Measurements from ENCODE around the gene NRIP1. TPM values are rescaled to one million over a fixed set of nuclear protein-coding genes. Genes with fewer than 3 reads are reported as not detected.

The NRIP1 gene
- total and polyA plus RNA-seq, 2 of the 13 experiments (the other 11 are each of a cell fraction or from before 2014, with no cell fraction given) = 21.0 to 69.0 TPM

- ATAC-seq (no peak; the same call in 2 of the 3 replicates), FAIRE-seq (no peak), DNase-seq (ENCODE audit: low spot score) (no peak)
- H3K4me2 ChIP-seq (ENCODE audit: low read depth, low read length) = no peak overlapping the region
- in situ Hi-C loops (cut with HindIII; ENCODE audit: extremely low pct_ligation_motif_present, low pct_unique_long_range_greater_than_20kb) (no loop called here), intact Hi-C loops (cut with micrococcal nuclease; ENCODE audit: unreplicated experiment) (no loop called here)
- TF ChIP-seq HOXA7 (CRISPR knock-in tag; IDR thresholded peaks at IDR 0.05) (no peak), IRX3 (CRISPR knock-in tag; IDR thresholded peaks at IDR 0.05; ENCODE audit: borderline replicate concordance, low read depth) (no peak), NFAT5 (CRISPR knock-in tag; IDR thresholded peaks at IDR 0.05) (no peak), THAP11 (CRISPR knock-in tag; IDR thresholded peaks at IDR 0.05) (no peak), KDM6A (CRISPR knock-in tag; IDR thresholded peaks at IDR 0.05; ENCODE audit: low read depth) (no peak), ZIK1 (CRISPR knock-in tag; IDR thresholded peaks at IDR 0.05; ENCODE audit: borderline replicate concordance, low read depth) (no peak), ZNF616 (CRISPR knock-in tag; IDR thresholded peaks at IDR 0.05; ENCODE audit: low read depth) (no peak)
- H3K36me3 ChIP-seq (replicated peaks in 1 of 2; ENCODE audit: control insufficient read depth in 1 of 2, insufficient read depth in 2 of 2, low read length in 2 of 2) = no peaks in the 10 kb centered on the region
- no peaks in the 10 kb centered on the region for H4K20me1 ChIP-seq (ENCODE audit: insufficient read depth, low read length)
- H2AFZ ChIP-seq (ENCODE audit: low read length) = no peak overlapping the region
- ChIA-PET CTCF (ENCODE audit: low intra/inter-chr PET ratio, low total read pairs) (no interaction called here), POLR2A (no interaction called here)
- BruUV-seq (replicated peaks) = no TSS peak
- H3K4me3 ChIP-seq (replicated peaks in 1 of 3; ENCODE audit: insufficient read depth in 1 of 3, low read depth in 2 of 3, low read length in 3 of 3) = no peak overlapping the region
- H3K27ac ChIP-seq (ENCODE audit: extremely low read length, insufficient read depth, low read length) = no peak overlapping the region
- no peak overlapping the region for H3K9ac ChIP-seq (ENCODE audit: insufficient read depth, low read depth, low read length)
- no peaks in the 10 kb centered on the region for H3K9me3 ChIP-seq (ENCODE audit: low read length)
- H3K4me1 ChIP-seq (ENCODE audit: insufficient read depth, low read length) = 0 out of 2 replicates have a peak, but pooled peaks cover 6% of the 10 kb centered on the region
- H3K79me2 ChIP-seq (ENCODE audit: insufficient read depth, low read length) = no peaks in the 10 kb centered on the region
- H3K27me3 ChIP-seq (ENCODE audit: control insufficient read depth in 1 of 2, insufficient read depth in 2 of 2, low read length in 2 of 2) = no peaks in the 10 kb centered on the region
Measured at GRCh38 chr21:14911351-14911750, 153.4 kb downstream of the NRIP1 start.

All from HepG2 (cell line).